GM12878 (cell line): ENCODE results near the gene CREB5.

Experiments
- DPF2 ChIP-seq: fragments of 450-650 bp; IDR thresholded peaks from 2 replicates; pipeline ENCODE4 v1.6.1; 2017; ENCODE audit warnings: mild to moderate bottlenecking
- HDGF ChIP-seq: fragments of 450-650 bp; IDR thresholded peaks from 2 replicates; pipeline ENCODE4 v1.6.1; 2016; ENCODE audit warnings: antibody characterized with exemption
- NFIC ChIP-seq: IDR thresholded peaks from 2 replicates; pipeline ENCODE4 v1.6.1; 2012; ENCODE audit warnings: low read depth, mild to moderate bottlenecking, inconsistent platforms, low read length, moderate library complexity
- RAD21 ChIP-seq: IDR thresholded peaks from 2 replicates; pipeline ENCODE4 v1.6.1; 2011; ENCODE audit warnings: mild to moderate bottlenecking, low read depth, low read length, moderate library complexity; ENCODE audit not compliant: insufficient read depth
- TF ChIP-seq, protein P1 (sequence below), 3 experiments: IDR thresholded peaks in 2 of 3; conservative IDR thresholded peaks in 1 of 3; 2 replicates each; pipeline ENCODE4 v1.5.1; 2011; ENCODE audit warnings: low read depth in 3 of 3, low read length in 3 of 3, mild to moderate bottlenecking in 3 of 3, control low read depth in 2 of 3, moderate library complexity in 2 of 3, inconsistent platforms in 1 of 3, mixed read lengths in 1 of 3; ENCODE audit not compliant: control insufficient read depth in 2 of 3, insufficient read depth in 1 of 3; ENCODE audit errors: extremely low read depth in 1 of 3

DNA sequence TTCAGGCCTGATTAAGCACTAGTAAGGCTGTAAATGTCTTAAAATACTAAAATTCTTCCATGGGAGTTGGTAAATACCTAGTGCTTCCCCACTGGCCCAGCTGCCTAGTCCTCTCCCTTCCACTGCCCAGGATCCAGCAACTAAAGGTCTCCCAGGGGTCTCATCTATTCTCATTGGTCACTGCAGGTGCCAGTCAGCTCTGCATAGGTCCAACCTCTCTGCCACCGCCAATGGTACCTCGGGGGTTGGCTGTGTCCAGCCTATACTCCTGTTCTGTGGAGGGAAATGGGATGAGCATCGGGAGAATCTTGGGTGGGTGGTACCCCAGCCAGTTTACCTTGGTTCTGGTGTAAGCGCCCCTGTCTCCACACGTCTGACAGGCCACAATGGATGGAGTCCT is 6.1 kb upstream of the CREB5 start:
- TF ChIP-seq RAD21, result no peak
- no peak for TF ChIP-seq DPF2
- TF ChIP-seq, protein P1, sequence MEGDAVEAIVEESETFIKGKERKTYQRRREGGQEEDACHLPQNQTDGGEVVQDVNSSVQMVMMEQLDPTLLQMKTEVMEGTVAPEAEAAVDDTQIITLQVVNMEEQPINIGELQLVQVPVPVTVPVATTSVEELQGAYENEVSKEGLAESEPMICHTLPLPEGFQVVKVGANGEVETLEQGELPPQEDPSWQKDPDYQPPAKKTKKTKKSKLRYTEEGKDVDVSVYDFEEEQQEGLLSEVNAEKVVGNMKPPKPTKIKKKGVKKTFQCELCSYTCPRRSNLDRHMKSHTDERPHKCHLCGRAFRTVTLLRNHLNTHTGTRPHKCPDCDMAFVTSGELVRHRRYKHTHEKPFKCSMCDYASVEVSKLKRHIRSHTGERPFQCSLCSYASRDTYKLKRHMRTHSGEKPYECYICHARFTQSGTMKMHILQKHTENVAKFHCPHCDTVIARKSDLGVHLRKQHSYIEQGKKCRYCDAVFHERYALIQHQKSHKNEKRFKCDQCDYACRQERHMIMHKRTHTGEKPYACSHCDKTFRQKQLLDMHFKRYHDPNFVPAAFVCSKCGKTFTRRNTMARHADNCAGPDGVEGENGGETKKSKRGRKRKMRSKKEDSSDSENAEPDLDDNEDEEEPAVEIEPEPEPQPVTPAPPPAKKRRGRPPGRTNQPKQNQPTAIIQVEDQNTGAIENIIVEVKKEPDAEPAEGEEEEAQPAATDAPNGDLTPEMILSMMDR (IDR thresholded peaks at IDR 0.05 in 2 of 3, conservative IDR thresholded peaks at IDR 0.05 in 1 of 3; ENCODE audit: control insufficient read depth in 2 of 3, extremely low read depth in 1 of 3, insufficient read depth in 1 of 3, low read depth in 3 of 3, low read length in 3 of 3), result no peak
- no peak for TF ChIP-seq NFIC
- no peak for TF ChIP-seq HDGF
